ENCODE results near the gene PHYHIPL.

GRCh38 chr10:59206204-59206720 lies 29.8 kb downstream of the PHYHIPL start:
- TF ChIP-seq MYC (IDR thresholded peaks at IDR 0.05; ENCODE audit: low read depth, low read length) (no peak), POLR2AphosphoS5 (IDR thresholded peaks at IDR 0.05; ENCODE audit: insufficient read depth, low read depth, low read length) (no peak), POLR2A (IDR thresholded peaks at IDR 0.05; ENCODE audit: low read depth, low read length) (no peak), MAX (IDR thresholded peaks at IDR 0.05; ENCODE audit: insufficient read depth, insufficient read length) (no peak), FOS (IDR thresholded peaks at IDR 0.05; ENCODE audit: borderline replicate concordance, insufficient read depth, low read length) (no peak)
- TF ChIP-seq, protein P1, sequence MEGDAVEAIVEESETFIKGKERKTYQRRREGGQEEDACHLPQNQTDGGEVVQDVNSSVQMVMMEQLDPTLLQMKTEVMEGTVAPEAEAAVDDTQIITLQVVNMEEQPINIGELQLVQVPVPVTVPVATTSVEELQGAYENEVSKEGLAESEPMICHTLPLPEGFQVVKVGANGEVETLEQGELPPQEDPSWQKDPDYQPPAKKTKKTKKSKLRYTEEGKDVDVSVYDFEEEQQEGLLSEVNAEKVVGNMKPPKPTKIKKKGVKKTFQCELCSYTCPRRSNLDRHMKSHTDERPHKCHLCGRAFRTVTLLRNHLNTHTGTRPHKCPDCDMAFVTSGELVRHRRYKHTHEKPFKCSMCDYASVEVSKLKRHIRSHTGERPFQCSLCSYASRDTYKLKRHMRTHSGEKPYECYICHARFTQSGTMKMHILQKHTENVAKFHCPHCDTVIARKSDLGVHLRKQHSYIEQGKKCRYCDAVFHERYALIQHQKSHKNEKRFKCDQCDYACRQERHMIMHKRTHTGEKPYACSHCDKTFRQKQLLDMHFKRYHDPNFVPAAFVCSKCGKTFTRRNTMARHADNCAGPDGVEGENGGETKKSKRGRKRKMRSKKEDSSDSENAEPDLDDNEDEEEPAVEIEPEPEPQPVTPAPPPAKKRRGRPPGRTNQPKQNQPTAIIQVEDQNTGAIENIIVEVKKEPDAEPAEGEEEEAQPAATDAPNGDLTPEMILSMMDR (IDR thresholded peaks at IDR 0.05; ENCODE audit: extremely low read depth in 1 of 2, insufficient read depth in 1 of 2, low read depth in 1 of 2, low read length in 2 of 2), result no peak

Data from endothelial cell of umbilical vein (primary cell).